ENCODE results near the gene CDH5. TPM values are rescaled to one million over a fixed set of nuclear protein-coding genes. Genes with fewer than 3 reads are reported as not detected.

The CDH5 gene
- total and polyA plus RNA-seq, 2 of the 13 experiments (the other 11 are each of a cell fraction or from before 2014, with no cell fraction given) = 0.71 to 1.1 TPM

- Histone ChIP-seq H3K4me1 (ENCODE audit: insufficient read depth, low read length) (no peaks in the 10 kb centered on the region), H3K27ac (ENCODE audit: extremely low read length, insufficient read depth, low read length) (no peak overlapping the region), H3K4me2 (ENCODE audit: low read depth, low read length) (no peak overlapping the region), H3K36me3 (replicated peaks in 1 of 2; ENCODE audit: control insufficient read depth in 1 of 2, insufficient read depth in 2 of 2, low read length in 2 of 2) (no peaks in the 10 kb centered on the region), H4K20me1 (ENCODE audit: insufficient read depth, low read length) (no peaks in the 10 kb centered on the region; the same call in 1 of the 2 replicates), H2AFZ (ENCODE audit: low read length) (no peak overlapping the region), H3K79me2 (ENCODE audit: insufficient read depth, low read length) (no peaks in the 10 kb centered on the region), H3K4me3 (replicated peaks in 1 of 3; ENCODE audit: insufficient read depth in 1 of 3, low read depth in 2 of 3, low read length in 3 of 3) (no peak overlapping the region), H3K9me3 (ENCODE audit: low read length) (no peaks in the 10 kb centered on the region), H3K9ac (ENCODE audit: insufficient read depth, low read depth, low read length) (no peak overlapping the region), H3K27me3 (ENCODE audit: control insufficient read depth in 1 of 2, insufficient read depth in 2 of 2, low read length in 2 of 2) (peaks cover 0 to 19% of the 10 kb centered on the region in 2 experiments; a peak in 1 of 5 replicates)
- FAIRE-seq (peak; percentile 75), ATAC-seq (no peak), DNase-seq (ENCODE audit: low spot score) (peak; percentile 29)
- CTCF ChIA-PET (ENCODE audit: low intra/inter-chr PET ratio, low total read pairs) = interaction anchor here (0.9 to 1.2 kb wide), 2 partner anchors 19 to 69 kb away, joined by 4 read pairs; no protein-coding TSS in a partner anchor
- TF ChIP-seq IRF9 (CRISPR knock-in tag; IDR thresholded peaks at IDR 0.05; ENCODE audit: borderline replicate concordance) (0 out of 2 replicates have a peak, but pooled peaks have one; percentile 26), ATF7 (IDR thresholded peaks at IDR 0.05) (no peak), ATF7 (CRISPR knock-in tag; IDR thresholded peaks at IDR 0.05) (no peak), SMC3 (IDR thresholded peaks at IDR 0.05; ENCODE audit: low read length) (0 out of 2 replicates have a peak, but pooled peaks have one; percentile 1), CTCF (CRISPR knock-in tag; IDR thresholded peaks at IDR 0.05) (peak; percentile 65), ZBTB2 (CRISPR knock-in tag; IDR thresholded peaks at IDR 0.05; ENCODE audit: low read depth) (no peak)
- WGBS (ENCODE audit: low lambda C conversion rate) = 20% methylated on average over 11 of the region's 14 CpGs
- BruUV-seq (replicated peaks) = no TSS peak
- POLR2A ChIA-PET = no interaction called here
- in situ Hi-C loops (cut with HindIII; ENCODE audit: extremely low pct_ligation_motif_present, low pct_unique_long_range_greater_than_20kb) (no loop called here), intact Hi-C loops (cut with micrococcal nuclease; ENCODE audit: unreplicated experiment) (loop anchor here (1.0 kb wide), 1 partner anchor 17 kb away; no protein-coding TSS in a partner anchor)
Measured at GRCh38 chr16:66344533-66345145, 21.9 kb upstream of the CDH5 start.

Measured in HepG2 (cell line).